B cell (primary cell): ENCODE data around the gene PDCD4. TPM values are rescaled to one million over a fixed set of nuclear protein-coding genes. Genes with fewer than 3 reads are reported as not detected.

Experiments
- ATAC-seq: fragments of 200-7000 bp; cut with Tn5 transposase; one replicate; pipeline ENCODE4 v1.10.0; 2021; ENCODE audit warnings: low read depth, mild to moderate bottlenecking, moderate number of reproducible peaks, moderate library complexity
- CTCF ChIA-PET: fragments of 350-600 bp; sonication (Branson Sonifier 250); formaldehyde crosslinking; loops from one replicate; lab custom pipeline; 2021; ENCODE audit warnings: antibody characterized with exemption, inconsistent platforms; lab: Charles Lee
- POLR2A ChIA-PET: fragments of 350-600 bp; sonication (Branson Sonifier 250); formaldehyde crosslinking; loops from one replicate; lab custom pipeline; 2021; ENCODE audit warnings: antibody characterized with exemption; lab: Charles Lee
- DNase-seq: peaks from one replicate; pipeline ENCODE4 v3.0.0; 2013
- H2AFZ ChIP-seq: 2 replicates; pipeline ENCODE4 v1.6.1; 2012; ENCODE audit warnings: mild to moderate bottlenecking, low read depth, low read length; ENCODE audit not compliant: insufficient read depth, poor library complexity, severe bottlenecking
- H3K27ac ChIP-seq, 2 donors: 1 replicate in 1 of 2; 2 replicates in 1 of 2; pipeline ENCODE4 v1.5.1; 2012 to 2013; ENCODE audit warnings: low read length in 2 of 2, mild to moderate bottlenecking in 2 of 2, moderate library complexity in 1 of 2
- H3K27me3 ChIP-seq, 4 experiments: fragments of 200-600 bp in 1 of 4; sonication (generic) in 1 of 4; replicated peaks in 1 of 4; 1 replicate in 2 of 4; 2 replicates in 2 of 4; pipeline versions ENCODE4 v1.6.1 to v1.7.0; 2013 to 2016; ENCODE audit warnings: low read length in 3 of 4, mild to moderate bottlenecking in 2 of 4, mixed read lengths in 1 of 4, moderate library complexity in 1 of 4; ENCODE audit not compliant: insufficient read depth in 4 of 4, control insufficient read depth in 3 of 4; ENCODE audit errors: control extremely low read depth in 1 of 4
- H3K36me3 ChIP-seq, 2 experiments: replicated peaks in 1 of 2; 1 replicate in 1 of 2; 2 replicates in 1 of 2; pipeline versions ENCODE4 v1.6.1 to v1.7.1; 2013; ENCODE audit warnings: low read length in 1 of 2; ENCODE audit not compliant: insufficient read depth in 2 of 2, control insufficient read depth in 1 of 2; ENCODE audit errors: control extremely low read depth in 1 of 2, extremely low read depth in 1 of 2
- H3K4me1 ChIP-seq, 2 donors: fragments of 200-600 bp in 1 of 2; sonication (generic) in 1 of 2; 1 replicate in 1 of 2; 2 replicates in 1 of 2; pipeline versions ENCODE4 v1.5.1 to v1.6.1; 2013 to 2017; ENCODE audit warnings: low read length in 2 of 2; ENCODE audit not compliant: control insufficient read depth in 2 of 2, insufficient read depth in 2 of 2
- H3K4me2 ChIP-seq: replicated peaks from 2 replicates; pipeline ENCODE3; 2012; ENCODE audit warnings: mild to moderate bottlenecking, low read depth, low read length; ENCODE audit not compliant: poor library complexity, severe bottlenecking
- H3K4me3 ChIP-seq, 5 experiments: fragments of 200-600 bp in 1 of 5; sonication (generic) in 1 of 5; 1 replicate in 3 of 5; 2 replicates in 2 of 5; pipeline versions ENCODE4 v1.5.1 to v1.7.0; 2011 to 2016; ENCODE audit warnings: low read length in 4 of 5, mild to moderate bottlenecking in 4 of 5, low read depth in 2 of 5, control low read depth in 1 of 5, moderate library complexity in 1 of 5; ENCODE audit not compliant: insufficient read depth in 1 of 5; ENCODE audit errors: control extremely low read depth in 1 of 5, extremely low read depth in 1 of 5
- H3K79me2 ChIP-seq: fragments of 200-600 bp; sonication (generic); one replicate; pipeline ENCODE4 v1.6.0; 2016; ENCODE audit warnings: low read length; ENCODE audit not compliant: control insufficient read depth, insufficient read depth
- H3K9ac ChIP-seq: fragments of 200-600 bp; sonication (generic); 2 replicates; pipeline ENCODE4 v1.6.1; 2017; ENCODE audit warnings: mild to moderate bottlenecking, low read length, moderate library complexity
- H3K9me3 ChIP-seq, 3 donors: one replicate each; pipeline versions ENCODE4 v1.6.1 to v1.7.1; 2013; ENCODE audit warnings: low read length in 2 of 3; ENCODE audit not compliant: control insufficient read depth in 2 of 3, insufficient read depth in 1 of 3; ENCODE audit errors: control extremely low read depth in 1 of 3
- H4K20me1 ChIP-seq: 2 replicates; pipeline ENCODE4 v1.6.0; 2012; ENCODE audit warnings: mild to moderate bottlenecking, low read length; ENCODE audit not compliant: insufficient read depth, control insufficient read depth, poor library complexity, severe bottlenecking
- H3K27ac Mint-ChIP-seq: one replicate; pipeline ENCODE4 v1.8.0; 2021; ENCODE audit warnings: mixed read lengths
- H3K27me3 Mint-ChIP-seq: one replicate; pipeline ENCODE4 v1.8.0; 2021; ENCODE audit warnings: mixed read lengths
- H3K4me1 Mint-ChIP-seq: one replicate; pipeline ENCODE4 v1.8.0; 2021; ENCODE audit warnings: mixed read lengths
- H3K4me3 Mint-ChIP-seq: one replicate; pipeline ENCODE4 v1.8.0; 2021; ENCODE audit warnings: mixed read lengths
- H3K9me3 Mint-ChIP-seq: one replicate; pipeline ENCODE4 v1.8.0; 2022; ENCODE audit warnings: mixed read lengths; ENCODE audit not compliant: insufficient read depth
- EZH2 ChIP-seq: IDR thresholded peaks from 2 replicates; pipeline ENCODE4 v1.6.1; 2012; ENCODE audit warnings: borderline replicate concordance, low read depth, mild to moderate bottlenecking, moderate library complexity, low read length; ENCODE audit not compliant: insufficient read depth, poor library complexity, severe bottlenecking
- WGBS: methylation state at CpG from one replicate; pipeline ENCODE4 v1.1.5; 2013; ENCODE audit warnings: missing lambda C conversion rate; ENCODE audit not compliant: insufficient coverage; 5-methylcytosine and 5-hydroxymethylcytosine counted together
- intact Hi-C: fragments of 100-400 bp; cut with micrococcal nuclease; formaldehyde crosslinking; loops from one replicate; pipeline ENCODE4 v1.10.0; 2022
- polyA plus RNA-seq: library from polyadenylated mRNA; depleted of rRNA; stranded (reverse); fragments of >200 nt; gene quantifications from 2 replicates; pipeline ENCODE4 v1.2.3, GENCODE V29; 2012
- total RNA-seq, 2 donors: library from RNA; stranded (reverse); fragments of 120-200 nt in 1 of 2; gene quantifications; 1 replicate in 1 of 2; 2 replicates in 1 of 2; pipeline versions ENCODE4 v1.2.3 to v1.2.4, GENCODE V29; 2013 to 2022
- TF ChIP-seq, protein P1 (sequence below): fragments of 200-600 bp; IDR thresholded peaks from one replicate; pipeline ENCODE4 v1.8.0; 2022; ENCODE audit warnings: antibody characterized with exemption, mild to moderate bottlenecking

The PDCD4 gene
- total and polyA plus RNA-seq, 2 donors (not counting 1 experiment from before 2014, with no cell fraction given), result 33.9 to 169 TPM

DNA sequence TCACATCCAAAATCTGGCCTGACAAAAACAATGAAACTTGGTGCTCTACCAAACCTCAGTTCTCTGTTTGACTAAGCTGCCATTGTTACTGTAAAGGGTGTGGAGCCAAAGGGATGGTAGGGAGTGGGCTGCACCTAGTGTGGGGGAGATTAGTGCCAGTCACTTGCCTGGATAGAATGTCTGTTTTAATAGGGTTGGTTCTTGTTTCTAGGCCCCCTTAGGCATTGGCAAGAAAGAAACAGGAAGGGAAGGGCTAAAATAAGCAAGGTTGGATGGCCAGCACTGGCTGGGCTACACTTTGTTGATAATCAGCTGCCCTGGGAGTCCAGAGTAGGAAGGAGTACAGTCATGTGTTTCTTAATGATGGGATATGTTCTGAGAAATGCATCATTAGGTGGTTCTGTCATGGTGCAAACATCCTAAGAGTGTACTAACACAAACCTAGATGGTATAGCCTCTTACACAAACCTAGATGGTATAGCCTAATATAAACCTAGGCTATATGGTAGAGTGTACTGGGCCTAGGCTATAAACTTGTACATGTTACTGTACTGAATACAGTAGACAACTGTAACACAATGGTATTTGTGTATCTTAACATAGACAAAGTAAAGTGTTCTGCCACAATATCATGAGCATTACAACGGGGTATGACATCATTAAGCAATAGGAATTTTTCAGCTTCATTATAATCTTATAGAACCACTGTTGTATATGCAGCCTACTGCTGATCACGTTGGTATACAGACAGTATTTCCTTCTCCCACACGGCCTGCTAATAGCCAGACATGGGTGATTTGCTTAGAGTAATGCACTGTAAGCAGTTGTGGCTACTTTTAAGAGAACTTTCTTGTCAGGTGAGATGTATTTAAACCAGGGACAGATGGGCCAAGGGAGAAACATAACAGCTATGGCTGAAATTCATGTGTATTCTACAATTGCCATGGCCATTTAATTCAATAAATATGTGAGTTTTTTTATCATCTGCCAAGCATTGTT, 31.9 kb downstream of the PDCD4 start:
- Histone ChIP-seq H3K27ac (peak overlapping the region in 1 of 2 donors; percentile 12), H3K9me3 (no peaks in the 10 kb centered on the region), H3K9ac (no peak overlapping the region), H3K36me3 (peaks cover 15 to 29% of the 10 kb centered on the region in 2 experiments), H2AFZ (no peak overlapping the region), H3K4me1 (no peaks in the 10 kb centered on the region), H3K4me2 (no peak overlapping the region), H3K27me3 (no peaks in the 10 kb centered on the region), H3K4me3 (no peak overlapping the region), H4K20me1 (no peaks in the 10 kb centered on the region), H3K79me2 (no peaks in the 10 kb centered on the region)
- DNase-seq, result no peak
- H3K27ac Mint-ChIP-seq, result peak overlapping the region; percentile 1
- ChIA-PET POLR2A (no interaction called here), CTCF (interaction anchor here (1.4 to 2.9 kb wide), 4 partner anchors 10 to 99 kb away, joined by 3 to 10 read pairs (median 6); no protein-coding TSS in a partner anchor)
- peaks cover 3% of the 10 kb centered on the region for H3K4me1 Mint-ChIP-seq
- H3K4me3 Mint-ChIP-seq, result no peak overlapping the region
- no peaks in the 10 kb centered on the region for H3K9me3 Mint-ChIP-seq
- no peak for ATAC-seq
- TF ChIP-seq, protein P1, sequence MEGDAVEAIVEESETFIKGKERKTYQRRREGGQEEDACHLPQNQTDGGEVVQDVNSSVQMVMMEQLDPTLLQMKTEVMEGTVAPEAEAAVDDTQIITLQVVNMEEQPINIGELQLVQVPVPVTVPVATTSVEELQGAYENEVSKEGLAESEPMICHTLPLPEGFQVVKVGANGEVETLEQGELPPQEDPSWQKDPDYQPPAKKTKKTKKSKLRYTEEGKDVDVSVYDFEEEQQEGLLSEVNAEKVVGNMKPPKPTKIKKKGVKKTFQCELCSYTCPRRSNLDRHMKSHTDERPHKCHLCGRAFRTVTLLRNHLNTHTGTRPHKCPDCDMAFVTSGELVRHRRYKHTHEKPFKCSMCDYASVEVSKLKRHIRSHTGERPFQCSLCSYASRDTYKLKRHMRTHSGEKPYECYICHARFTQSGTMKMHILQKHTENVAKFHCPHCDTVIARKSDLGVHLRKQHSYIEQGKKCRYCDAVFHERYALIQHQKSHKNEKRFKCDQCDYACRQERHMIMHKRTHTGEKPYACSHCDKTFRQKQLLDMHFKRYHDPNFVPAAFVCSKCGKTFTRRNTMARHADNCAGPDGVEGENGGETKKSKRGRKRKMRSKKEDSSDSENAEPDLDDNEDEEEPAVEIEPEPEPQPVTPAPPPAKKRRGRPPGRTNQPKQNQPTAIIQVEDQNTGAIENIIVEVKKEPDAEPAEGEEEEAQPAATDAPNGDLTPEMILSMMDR, result no peak
- TF ChIP-seq EZH2, result no peak
- no peaks in the 10 kb centered on the region for H3K27me3 Mint-ChIP-seq
- WGBS, result no CpG with 5 or more reads among the region's 3 CpGs
- intact Hi-C loops, result no loop called here

DNA sequence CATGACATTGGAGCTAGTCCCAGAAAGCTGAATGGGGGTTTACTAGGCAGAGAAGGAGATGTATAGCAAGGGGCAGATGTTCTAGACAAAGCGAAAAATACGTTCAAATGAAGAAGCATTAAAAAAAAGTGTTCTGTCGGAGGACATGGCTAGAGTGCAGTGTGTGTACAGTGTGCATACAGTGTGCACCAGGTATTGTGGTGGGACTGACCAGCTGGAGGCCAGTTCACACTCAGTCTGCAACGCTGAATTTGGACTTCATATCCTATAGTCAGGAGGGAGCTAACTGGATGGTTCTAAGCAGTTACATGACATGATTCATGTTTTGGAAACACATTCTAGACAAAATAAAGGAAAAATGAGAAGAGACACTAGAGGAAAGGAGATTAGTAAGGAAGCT, 38.4 kb downstream of the PDCD4 start:
- H3K4me1 ChIP-seq, result peaks cover 0 to 3% of the 10 kb centered on the region in 2 donors
- no peak overlapping the region for H3K4me3 Mint-ChIP-seq
- H4K20me1 ChIP-seq, result no peaks in the 10 kb centered on the region
- DNase-seq (no peak), ATAC-seq (no peak)
- no peak overlapping the region for H3K27ac Mint-ChIP-seq
- H3K36me3 ChIP-seq, result peaks cover 0 to 13% of the 10 kb centered on the region in 2 experiments
- no peak overlapping the region for H3K9ac ChIP-seq
- WGBS, result 100% methylated on average over 4 of the region's 4 CpGs
- CTCF ChIA-PET, result interaction anchor here (0.7 to 1.9 kb wide), 3 partner anchors 13 to 17 kb away, joined by 3 to 8 read pairs (median 5); no protein-coding TSS in a partner anchor
- no peak overlapping the region for H2AFZ ChIP-seq
- no peak overlapping the region for H3K4me2 ChIP-seq
- H3K79me2 ChIP-seq, result peaks cover 6% of the 10 kb centered on the region
- TF ChIP-seq EZH2, result no peak
- TF ChIP-seq, protein P1, result no peak
- H3K27ac ChIP-seq, result no peak overlapping the region
- peaks cover 3% of the 10 kb centered on the region for H3K4me1 Mint-ChIP-seq
- H3K9me3 Mint-ChIP-seq, result no peaks in the 10 kb centered on the region
- intact Hi-C loops, result no loop called here
- no peaks in the 10 kb centered on the region for H3K9me3 ChIP-seq
- H3K4me3 ChIP-seq, result no peak overlapping the region
- no peaks in the 10 kb centered on the region for H3K27me3 Mint-ChIP-seq
- H3K27me3 ChIP-seq, result no peaks in the 10 kb centered on the region
- POLR2A ChIA-PET, result no interaction called here
